Breast epithelium (tissue), 4 donors: ENCODE measurements around the gene SLC6A18. TPM values are rescaled to one million over a fixed set of nuclear protein-coding genes. Genes with fewer than 3 reads are reported as not detected.

Experiments
- DNase-seq, 2 donors: peaks; one replicate each; pipeline ENCODE4 v3.0.0-alpha.2; 2019; ENCODE audit warnings: low spot score in 2 of 2
- H3K27ac ChIP-seq, 2 donors: fragments of 200-600 bp; sonication (generic) in 1 of 2; one replicate each; pipeline ENCODE4 v1.5.1; 2016 to 2019; ENCODE audit warnings: mild to moderate bottlenecking in 1 of 2
- H3K27me3 ChIP-seq, 2 donors: fragments of 200-600 bp; sonication (generic) in 1 of 2; one replicate each; pipeline versions ENCODE4 v1.5.1 to v1.6.0; 2017 to 2019; ENCODE audit warnings: control low read depth in 1 of 2, mild to moderate bottlenecking in 1 of 2
- H3K36me3 ChIP-seq: fragments of 200-600 bp; one replicate; pipeline ENCODE4 v1.5.1; 2019
- H3K4me1 ChIP-seq, 2 donors: fragments of 200-600 bp; sonication (generic); one replicate each; pipeline ENCODE4 v1.5.1; 2016 to 2019; ENCODE audit warnings: control low read depth in 1 of 2
- H3K4me3 ChIP-seq, 3 donors: fragments of 200-600 bp; sonication (generic); 1 replicate in 2 of 3; 2 replicates in 1 of 3; pipeline ENCODE4 v1.5.1; 2016 to 2019; ENCODE audit warnings: mild to moderate bottlenecking in 3 of 3, moderate library complexity in 2 of 3
- H3K9me3 ChIP-seq, 2 donors: fragments of 200-600 bp; sonication (generic) in 1 of 2; one replicate each; pipeline ENCODE4 v1.5.1; 2016 to 2019; ENCODE audit warnings: control low read depth in 1 of 2
- POLR2A ChIP-seq: fragments of 450-650 bp; IDR thresholded peaks from one replicate; pipeline ENCODE4 v1.6.1; 2016; ENCODE audit warnings: antibody characterized with exemption, mild to moderate bottlenecking, moderate library complexity
- POLR2AphosphoS5 ChIP-seq, 3 donors: sonication (generic); formaldehyde crosslinking; IDR thresholded peaks; one replicate each; pipeline ENCODE4 v1.6.1; 2017; ENCODE audit warnings: antibody characterized with exemption in 3 of 3
- intact Hi-C: fragments of 100-400 bp; cut with DNase I; formaldehyde crosslinking; loops from one replicate; pipeline ENCODE4 v1.15.1; 2023; ENCODE audit warnings: low total_unique reads
- total RNA-seq, 3 donors: library from RNA; depleted of rRNA; stranded (reverse); fragments of >200 nt; gene quantifications; one replicate each; pipeline ENCODE4 v1.1.0, GENCODE V29; 2016
- TF ChIP-seq, protein P1 (sequence below), 3 donors: fragments of 450-650 bp; IDR thresholded peaks; one replicate each; pipeline ENCODE4 v1.5.1; 2016 to 2017; ENCODE audit warnings: antibody characterized with exemption in 3 of 3, mild to moderate bottlenecking in 3 of 3, moderate library complexity in 3 of 3

Gene SLC6A18
- total RNA-seq, 3 donors from 2014 or later = not detected

DNA sequence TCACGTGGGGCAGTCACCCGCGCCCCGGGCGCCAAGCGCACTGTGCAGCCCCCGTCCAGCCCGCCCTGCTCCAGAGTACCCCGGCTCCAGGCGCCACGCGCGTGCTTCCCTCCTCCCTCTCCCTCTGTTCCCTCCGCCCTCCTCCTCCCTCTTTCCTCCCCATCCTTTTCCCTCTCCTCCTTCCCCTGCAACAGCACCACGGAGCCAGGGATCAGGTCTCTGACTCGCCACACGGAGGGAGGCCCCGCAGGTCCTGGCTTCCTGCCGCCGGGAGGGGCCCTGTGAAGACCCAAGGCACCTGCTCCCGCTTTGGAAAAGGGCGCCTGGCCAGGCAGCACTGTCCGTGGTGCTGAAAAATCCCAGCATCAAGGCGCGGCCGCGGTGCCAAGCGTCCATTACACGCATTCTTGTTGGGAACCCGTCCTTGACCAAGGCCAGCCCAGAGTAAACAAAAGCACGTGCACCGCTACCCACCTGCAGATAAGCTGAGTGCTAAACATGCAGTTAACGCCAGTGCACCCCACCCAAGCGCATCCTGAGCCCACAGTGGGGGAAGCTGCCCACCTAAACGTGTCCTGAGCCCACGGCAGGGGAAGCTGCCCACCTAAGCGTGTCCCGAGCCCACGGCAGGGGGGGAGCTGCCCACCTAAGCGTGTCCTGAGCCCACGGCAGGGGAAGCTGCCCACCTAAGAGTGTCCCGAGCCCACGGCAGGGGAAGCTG is 21.7 kb downstream of the SLC6A18 start:
- Histone ChIP-seq H3K36me3 (no peaks in the 10 kb centered on the region), H3K9me3 (no peaks in the 10 kb centered on the region), H3K27ac (no peak overlapping the region), H3K4me1 (no peaks in the 10 kb centered on the region), H3K4me3 (no peak overlapping the region), H3K27me3 (peaks cover 4 to 79% of the 10 kb centered on the region in 2 donors)
- intact Hi-C loops = loop anchor here (1.0 kb wide), 1 partner anchor 15 kb away; no protein-coding TSS in a partner anchor
- TF ChIP-seq POLR2A (no peak), POLR2AphosphoS5 (IDR thresholded peaks at IDR 0.05) (no peak)
- TF ChIP-seq, protein P1, sequence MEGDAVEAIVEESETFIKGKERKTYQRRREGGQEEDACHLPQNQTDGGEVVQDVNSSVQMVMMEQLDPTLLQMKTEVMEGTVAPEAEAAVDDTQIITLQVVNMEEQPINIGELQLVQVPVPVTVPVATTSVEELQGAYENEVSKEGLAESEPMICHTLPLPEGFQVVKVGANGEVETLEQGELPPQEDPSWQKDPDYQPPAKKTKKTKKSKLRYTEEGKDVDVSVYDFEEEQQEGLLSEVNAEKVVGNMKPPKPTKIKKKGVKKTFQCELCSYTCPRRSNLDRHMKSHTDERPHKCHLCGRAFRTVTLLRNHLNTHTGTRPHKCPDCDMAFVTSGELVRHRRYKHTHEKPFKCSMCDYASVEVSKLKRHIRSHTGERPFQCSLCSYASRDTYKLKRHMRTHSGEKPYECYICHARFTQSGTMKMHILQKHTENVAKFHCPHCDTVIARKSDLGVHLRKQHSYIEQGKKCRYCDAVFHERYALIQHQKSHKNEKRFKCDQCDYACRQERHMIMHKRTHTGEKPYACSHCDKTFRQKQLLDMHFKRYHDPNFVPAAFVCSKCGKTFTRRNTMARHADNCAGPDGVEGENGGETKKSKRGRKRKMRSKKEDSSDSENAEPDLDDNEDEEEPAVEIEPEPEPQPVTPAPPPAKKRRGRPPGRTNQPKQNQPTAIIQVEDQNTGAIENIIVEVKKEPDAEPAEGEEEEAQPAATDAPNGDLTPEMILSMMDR (IDR thresholded peaks at IDR 0.05) = no peak
- no peak for DNase-seq

DNA sequence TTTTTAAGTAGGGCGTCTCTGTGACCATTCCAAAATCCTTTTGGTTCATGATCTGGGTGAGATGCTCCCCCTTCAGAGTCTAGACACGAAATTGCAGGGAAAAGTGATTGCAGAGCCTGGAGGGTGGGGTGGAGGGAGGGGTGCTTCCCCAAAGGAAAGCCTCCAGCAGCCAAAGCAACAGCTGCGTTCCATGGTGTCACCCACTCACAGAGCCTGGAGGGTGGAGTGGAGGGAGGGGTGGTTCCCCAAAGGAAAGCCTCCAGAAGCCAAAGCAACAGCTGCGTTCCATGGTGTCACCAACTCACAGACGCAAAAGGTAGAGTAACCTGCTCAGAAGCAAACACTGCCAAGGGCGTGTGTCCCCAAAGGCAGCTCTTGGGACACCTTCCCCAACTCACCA is 22.6 kb downstream of the SLC6A18 start:
- no peaks in the 10 kb centered on the region for H3K9me3 ChIP-seq
- H3K27me3 ChIP-seq = peaks cover 4 to 74% of the 10 kb centered on the region in 2 donors
- no peak for DNase-seq
- no peaks in the 10 kb centered on the region for H3K36me3 ChIP-seq
- no peak overlapping the region for H3K27ac ChIP-seq
- intact Hi-C loops = loop anchor here (1.0 kb wide), 1 partner anchor 16 kb away; no protein-coding TSS in a partner anchor
- H3K4me3 ChIP-seq = no peak overlapping the region
- TF ChIP-seq POLR2AphosphoS5 (IDR thresholded peaks at IDR 0.05) = no peak
- no peaks in the 10 kb centered on the region for H3K4me1 ChIP-seq

DNA sequence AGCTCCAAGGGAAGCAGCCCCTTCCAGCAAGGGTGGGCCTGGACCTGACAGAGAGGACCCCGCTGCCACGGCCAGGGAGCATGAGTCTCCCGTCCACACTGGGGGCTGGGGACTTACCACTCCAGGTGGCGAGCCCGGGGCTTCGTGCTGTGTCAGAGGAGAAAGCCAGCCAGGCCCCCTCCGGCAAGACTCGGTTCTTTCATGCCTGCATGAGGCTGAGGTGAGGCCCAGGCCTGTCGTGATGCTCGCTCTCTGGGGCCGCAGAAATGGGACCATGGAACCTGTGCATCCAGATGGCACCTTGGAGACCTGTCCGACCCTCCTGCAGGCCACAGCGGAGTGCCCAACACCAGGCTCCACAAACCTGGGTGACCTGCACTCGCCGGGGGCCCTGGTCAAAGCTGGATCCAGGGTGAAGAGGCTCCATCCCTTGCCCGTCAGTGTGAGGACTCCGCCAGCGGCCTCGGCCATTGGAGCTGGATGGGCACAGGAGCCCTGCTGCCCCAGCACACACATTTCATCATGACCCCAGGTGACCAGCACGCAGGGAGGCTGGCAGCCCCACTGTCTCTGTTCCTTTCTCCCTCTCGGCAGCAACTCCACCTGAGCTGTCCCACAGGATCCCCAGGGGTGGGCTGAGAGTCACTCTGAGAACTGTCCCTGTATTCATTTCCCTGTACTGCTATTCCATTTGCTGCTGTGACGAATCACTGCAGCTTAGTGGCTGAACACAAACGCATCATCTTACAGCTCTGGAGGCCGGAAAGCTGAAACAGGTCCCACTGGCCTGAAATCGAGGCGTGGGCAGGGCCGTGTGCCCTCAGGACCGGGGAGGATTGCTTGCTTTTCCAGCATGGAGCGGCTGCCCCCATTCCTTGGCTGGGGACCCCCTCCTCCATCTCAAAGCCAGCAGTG is 24.4 kb downstream of the SLC6A18 start:
- intact Hi-C loops = no loop called here
- H3K4me1 ChIP-seq = no peaks in the 10 kb centered on the region
- no peaks in the 10 kb centered on the region for H3K36me3 ChIP-seq
- no peaks in the 10 kb centered on the region for H3K9me3 ChIP-seq
- no peak for TF ChIP-seq POLR2AphosphoS5 (IDR thresholded peaks at IDR 0.05)
- TF ChIP-seq POLR2A = no peak
- TF ChIP-seq, protein P1 (IDR thresholded peaks at IDR 0.05) = no peak
- H3K4me3 ChIP-seq = no peak overlapping the region
- no peak overlapping the region for H3K27ac ChIP-seq
- no peak for DNase-seq
- H3K27me3 ChIP-seq = peaks cover 4 to 55% of the 10 kb centered on the region in 2 donors

DNA sequence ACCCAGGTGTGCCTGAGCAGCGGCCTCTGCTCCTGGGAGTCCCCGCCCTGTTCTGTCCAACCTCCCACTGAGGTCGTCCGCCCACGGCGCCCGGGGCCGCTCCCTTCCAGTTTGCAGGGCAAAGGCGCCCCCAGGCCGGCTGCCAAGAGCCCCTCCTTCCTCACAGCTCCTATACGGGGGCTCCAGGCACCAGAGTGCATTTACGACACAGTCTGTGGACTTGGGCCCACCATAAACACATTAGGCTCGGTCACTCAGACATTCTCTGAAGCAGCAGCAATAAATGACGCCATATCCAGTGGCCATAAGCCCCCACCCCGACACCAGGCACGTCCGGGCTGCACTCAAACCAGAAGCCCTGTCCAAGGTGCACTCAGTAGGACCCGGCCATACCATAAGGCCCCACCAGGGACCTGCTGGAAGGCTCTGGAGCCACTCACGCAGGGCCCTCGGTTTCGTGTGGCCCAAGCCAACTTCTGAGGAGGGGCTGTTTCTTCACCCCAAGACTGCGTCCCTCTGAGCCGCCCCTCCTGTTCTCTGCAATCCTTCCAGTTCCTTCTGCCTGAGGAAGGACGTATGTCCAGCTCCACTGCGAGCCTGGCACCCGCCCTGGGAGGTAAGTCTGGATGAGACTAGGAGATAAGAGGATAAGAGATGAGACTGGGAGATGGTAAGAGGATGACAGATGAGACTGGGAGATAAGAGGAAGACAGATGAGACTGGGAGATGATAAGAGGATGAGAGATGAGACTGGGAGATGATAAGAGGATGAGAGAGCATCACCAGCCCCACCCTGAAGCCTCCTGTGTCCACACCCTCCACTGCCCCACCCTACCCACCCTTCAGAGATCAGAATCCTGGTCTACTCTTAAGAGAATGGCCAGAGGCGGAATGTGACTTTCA is 26.7 kb downstream of the SLC6A18 start:
- intact Hi-C loops = no loop called here
- H3K27me3 ChIP-seq = peaks cover 0 to 41% of the 10 kb centered on the region in 2 donors

More for the DNA sequence above, 26.7 kb downstream of the SLC6A18 start:
- no peak for TF ChIP-seq POLR2AphosphoS5 (IDR thresholded peaks at IDR 0.05)
- TF ChIP-seq POLR2A = no peak
- TF ChIP-seq, protein P1 (IDR thresholded peaks at IDR 0.05) = no peak
- DNase-seq = no peak
- no peaks in the 10 kb centered on the region for H3K9me3 ChIP-seq
- no peak overlapping the region for H3K4me3 ChIP-seq
- no peaks in the 10 kb centered on the region for H3K36me3 ChIP-seq
- no peaks in the 10 kb centered on the region for H3K4me1 ChIP-seq
- H3K27ac ChIP-seq = no peak overlapping the region
